Activated CD8-positive, alpha-beta memory T cell treated with anti-CD3 and anti-CD28 coated beads, Interleukin-2, amount 50 U/mL, for 1 hour (primary cell): ENCODE data around the gene ZNF697.
"Not testable (repeated sequence)": the region's sequence is repeated elsewhere in the genome, so short reads cannot be mapped to it uniquely, and the experiment has no call there.

ENCODE experiments used
- DNase-seq: peaks from one replicate; pipeline ENCODE4 v3.0.0-alpha.2; 2020; ENCODE audit errors: extremely low read depth

Gene ZNF697

GRCh38 chr1:119631433-119632102, 16.5 kb downstream of the ZNF697 start:
- no peak for DNase-seq

GRCh38 chr1:119631086-119631432, 17.0 kb downstream of the ZNF697 start:
- no peak for DNase-seq

GRCh38 chr1:119626841-119627240, 21.2 kb downstream of the ZNF697 start:
- DNase-seq = no peak

- DNase-seq = no peak
Observed at GRCh38 chr1:119626011-119626545, 22.0 kb downstream of the ZNF697 start.

- DNase-seq = no peak
Observed at GRCh38 chr1:119623678-119624077, 24.4 kb downstream of the ZNF697 start.

- no peak for DNase-seq
Observed at GRCh38 chr1:119623193-119623515, 24.9 kb downstream of the ZNF697 start.

GRCh38 chr1:119622311-119623192, 25.5 kb downstream of the ZNF697 start:
- no peak for DNase-seq

GRCh38 chr1:119621705-119622104, 26.4 kb downstream of the ZNF697 start:
- DNase-seq = no peak

- DNase-seq = no peak
Observed at GRCh38 chr1:119617751-119618691, 30.0 kb downstream of the ZNF697 start.

GRCh38 chr1:119616748-119617147, 31.3 kb downstream of the ZNF697 start:
- DNase-seq = not testable (repeated sequence)

GRCh38 chr1:119615100-119615499, 33.0 kb downstream of the ZNF697 start:
- DNase-seq = not testable (repeated sequence)

- no peak for DNase-seq
Observed at GRCh38 chr1:119613769-119614720, 34.0 kb downstream of the ZNF697 start.

- no peak for DNase-seq
Observed at GRCh38 chr1:119611701-119612113, 36.4 kb downstream of the ZNF697 start.

GRCh38 chr1:119608816-119609215, 39.2 kb downstream of the ZNF697 start:
- DNase-seq = not testable (repeated sequence)

GRCh38 chr1:119607087-119607807, 40.8 kb downstream of the ZNF697 start:
- not testable (repeated sequence) for DNase-seq

GRCh38 chr1:119606394-119606793, 41.7 kb downstream of the ZNF697 start:
- no peak for DNase-seq

GRCh38 chr1:119605686-119606085, 42.4 kb downstream of the ZNF697 start:
- no peak for DNase-seq

- not testable (repeated sequence) for DNase-seq
Observed at GRCh38 chr1:119605080-119605479, 43.0 kb downstream of the ZNF697 start.

GRCh38 chr1:119603695-119604094, 44.4 kb downstream of the ZNF697 start:
- no peak for DNase-seq

GRCh38 chr1:119603241-119603640, 44.8 kb downstream of the ZNF697 start:
- not testable (repeated sequence) for DNase-seq
